Loucy (cell line): ENCODE results near the gene TK1.

ENCODE experiments used
- H2AFZ ChIP-seq: fragments of 200-600 bp; sonication (generic); 2 replicates; pipeline ENCODE4 v1.6.0; 2016; ENCODE audit warnings: antibody characterized with exemption, mild to moderate bottlenecking, low read length, moderate library complexity
- H3F3A ChIP-seq: fragments of 200-600 bp; 2 replicates; pipeline ENCODE4 v1.6.0; 2016; ENCODE audit warnings: antibody characterized with exemption, low read depth, mild to moderate bottlenecking
- H3K27me3 ChIP-seq: fragments of 200-600 bp; sonication (generic); 2 replicates; pipeline ENCODE4 v1.6.1; 2014; ENCODE audit warnings: low read length, mild to moderate bottlenecking; ENCODE audit not compliant: insufficient read depth, poor library complexity, severe bottlenecking
- H3K36me3 ChIP-seq: fragments of 200-600 bp; sonication (generic); 2 replicates; pipeline ENCODE4 v1.6.1; 2016; ENCODE audit warnings: low read length; ENCODE audit not compliant: insufficient read depth
- H3K4me1 ChIP-seq: fragments of 200-600 bp; sonication (generic); 2 replicates; pipeline ENCODE4 v1.5.1; 2014; ENCODE audit warnings: low read length, mild to moderate bottlenecking; ENCODE audit not compliant: insufficient read depth, poor library complexity, severe bottlenecking
- H3K4me2 ChIP-seq: fragments of 200-600 bp; sonication (generic); 2 replicates; pipeline ENCODE4 v1.6.0; 2014; ENCODE audit warnings: antibody characterized with exemption, low read length, low read depth, mild to moderate bottlenecking; ENCODE audit not compliant: poor library complexity, severe bottlenecking
- H3K4me3 ChIP-seq: fragments of 200-600 bp; sonication (generic); 2 replicates; pipeline ENCODE4 v1.5.1; 2014; ENCODE audit warnings: low read length, mild to moderate bottlenecking, mixed read lengths; ENCODE audit not compliant: poor library complexity, severe bottlenecking
- H3K79me2 ChIP-seq: fragments of 200-600 bp; sonication (generic); 2 replicates; pipeline ENCODE4 v1.6.1; 2014; ENCODE audit warnings: low read length; ENCODE audit not compliant: insufficient read depth
- H3K9ac ChIP-seq: fragments of 200-600 bp; sonication (generic); 2 replicates; pipeline ENCODE4 v1.6.0; 2014; ENCODE audit warnings: mild to moderate bottlenecking, low read depth, low read length, moderate library complexity; ENCODE audit not compliant: poor library complexity, severe bottlenecking
- H3K9me2 ChIP-seq: fragments of 200-600 bp; sonication (generic); replicated peaks from 2 replicates; pipeline ENCODE4 v1.6.1; 2016; ENCODE audit warnings: low read depth, low read length, mixed read lengths
- H3K9me3 ChIP-seq: fragments of 200-600 bp; sonication (generic); 2 replicates; pipeline ENCODE4 v1.6.1; 2014; ENCODE audit warnings: mild to moderate bottlenecking, antibody characterized with exemption, low read length, low read depth; ENCODE audit not compliant: insufficient read depth
- H4K20me1 ChIP-seq: fragments of 200-600 bp; sonication (generic); 2 replicates; pipeline ENCODE4 v1.6.0; 2014; ENCODE audit warnings: antibody characterized with exemption, low read length, mild to moderate bottlenecking; ENCODE audit not compliant: insufficient read depth, poor library complexity, severe bottlenecking
- CTCF ChIP-seq: fragments of 200-600 bp; sonication (generic); conservative IDR thresholded peaks from 2 replicates; pipeline ENCODE4 v1.5.1; 2014; ENCODE audit warnings: mild to moderate bottlenecking, antibody characterized with exemption, low read length
- EZH2phosphoT487 ChIP-seq: fragments of 200-600 bp; IDR thresholded peaks from 2 replicates; pipeline ENCODE4 v1.6.1; 2018; ENCODE audit warnings: antibody characterized with exemption, mild to moderate bottlenecking, moderate library complexity, borderline replicate concordance

The TK1 gene

GRCh38 chr17:78231991-78232858, 45.4 kb upstream of the TK1 start:
- Histone ChIP-seq H3K9ac (no peak overlapping the region), H4K20me1 (no peaks in the 10 kb centered on the region), H3K36me3 (no peaks in the 10 kb centered on the region), H3K9me3 (no peaks in the 10 kb centered on the region), H3K79me2 (no peaks in the 10 kb centered on the region), H3K9me2 (no peaks in the 10 kb centered on the region), H2AFZ (no peak overlapping the region), H3K27me3 (no peaks in the 10 kb centered on the region), H3F3A (no peaks in the 10 kb centered on the region), H3K4me1 (no peaks in the 10 kb centered on the region), H3K4me3 (no peak overlapping the region), H3K4me2 (no peak overlapping the region)
- TF ChIP-seq EZH2phosphoT487 (no peak), CTCF (no peak)

- no peaks in the 10 kb centered on the region for H3F3A ChIP-seq
- no peaks in the 10 kb centered on the region for H4K20me1 ChIP-seq
- H3K9me2 ChIP-seq: no peaks in the 10 kb centered on the region
- no peaks in the 10 kb centered on the region for H3K4me1 ChIP-seq
- H3K9me3 ChIP-seq: no peaks in the 10 kb centered on the region
- no peaks in the 10 kb centered on the region for H3K27me3 ChIP-seq
- no peak within 1 kb of the TSS for H2AFZ ChIP-seq
- H3K9ac ChIP-seq: no peak within 1 kb of the TSS
- H3K36me3 ChIP-seq: no peaks in the 10 kb centered on the region
- no peak within 1 kb of the TSS for H3K4me2 ChIP-seq
- no peak for TF ChIP-seq EZH2phosphoT487
- TF ChIP-seq CTCF: no peak
- no peak within 1 kb of the TSS for H3K4me3 ChIP-seq
- no peaks in the 10 kb centered on the region for H3K79me2 ChIP-seq
These were observed 44.4 kb upstream of the TK1 start, which contains the start of gene TMEM235 for GRCh38 chr17:78230996-78231935. TMEM235 (plus strand) TSS chr17:78231631; CDS start chr17:78232024, 393 bp downstream.

- Histone ChIP-seq H3K4me2 (no peak overlapping the region), H3K4me1 (no peaks in the 10 kb centered on the region)
- TF ChIP-seq EZH2phosphoT487 (no peak), CTCF (no peak)
These were observed 43.6 kb upstream of the TK1 start for GRCh38 chr17:78230252-78230962.

More at GRCh38 chr17:78230252-78230962, 43.6 kb upstream of the TK1 start:
- Histone ChIP-seq H2AFZ (no peak overlapping the region), H4K20me1 (no peaks in the 10 kb centered on the region), H3K27me3 (no peaks in the 10 kb centered on the region), H3K9me2 (no peaks in the 10 kb centered on the region), H3K9me3 (no peaks in the 10 kb centered on the region), H3K9ac (no peak overlapping the region), H3F3A (no peaks in the 10 kb centered on the region), H3K36me3 (no peaks in the 10 kb centered on the region), H3K79me2 (no peaks in the 10 kb centered on the region), H3K4me3 (no peak overlapping the region)
